HG03520 (cell line): ENCODE data around the gene TBCEL.

ENCODE experiments used
- ATAC-seq: cut with Tn5 transposase; IDR thresholded peaks from one replicate; pipeline ENCODE4 v1.9.1; 2021; ENCODE audit warnings: mild to moderate bottlenecking, moderate library complexity; ENCODE audit not compliant: unreplicated experiment

TBCEL gene

GRCh38 chr11:121134741-121135312 lies 110.9 kb downstream of the TBCEL start:
- no peak for ATAC-seq

GRCh38 chr11:121137005-121137404 lies 113.1 kb downstream of the TBCEL start:
- no peak for ATAC-seq

DNA sequence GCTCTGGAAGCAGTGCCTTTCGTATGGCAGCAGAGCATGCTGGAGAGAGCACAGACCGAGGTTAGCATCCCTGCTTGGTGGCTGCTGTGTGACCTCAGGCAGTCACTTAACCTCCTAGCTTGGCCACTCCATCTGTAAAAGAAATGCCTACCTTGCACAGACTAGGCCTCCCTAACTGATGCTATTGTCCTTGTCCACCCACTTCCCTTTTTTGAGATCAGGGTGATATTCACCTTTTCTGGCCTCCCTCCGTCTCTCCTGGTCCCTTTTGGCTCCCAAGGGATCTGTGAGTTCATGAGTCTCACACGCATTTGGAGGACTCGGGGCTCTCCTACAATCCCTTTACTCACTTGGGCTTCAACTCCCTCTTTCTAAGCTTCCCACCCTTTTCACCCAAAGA lies 114.4 kb downstream of the TBCEL start:
- no peak for ATAC-seq

- ATAC-seq = no peak
Observed at GRCh38 chr11:121140369-121140768, 116.5 kb downstream of the TBCEL start.
